Hematopoietic multipotent progenitor cell treated with erythropoietin and hydrocortisone succinate and interleukin-3 and kit ligand, for 17 days (in vitro differentiated cells): ENCODE results near the gene RHEB.

Experiments
- DNase-seq: peaks from one replicate; pipeline ENCODE4 v3.0.0-alpha.2; 2015; ENCODE audit warnings: low spot score

Gene RHEB

DNA sequence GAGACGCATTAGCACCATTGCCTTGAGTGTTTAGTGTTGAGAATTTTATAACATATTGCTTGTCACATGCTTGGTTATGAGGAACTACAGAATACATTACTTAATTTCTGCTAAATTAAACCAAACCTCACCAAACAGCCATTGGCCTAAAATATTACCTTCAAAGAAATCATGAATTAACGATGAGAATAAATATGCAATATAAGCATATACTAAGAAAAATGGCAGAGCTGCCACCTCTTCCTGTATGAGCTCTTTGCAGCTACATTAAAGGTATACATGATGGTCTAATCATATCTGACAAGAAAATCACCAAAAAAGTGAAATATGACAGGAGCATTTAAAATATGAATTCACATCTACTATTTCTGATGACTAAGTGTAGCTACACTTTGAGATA lies 5.2 kb upstream of the RHEB start:
- DNase-seq = no peak

DNA sequence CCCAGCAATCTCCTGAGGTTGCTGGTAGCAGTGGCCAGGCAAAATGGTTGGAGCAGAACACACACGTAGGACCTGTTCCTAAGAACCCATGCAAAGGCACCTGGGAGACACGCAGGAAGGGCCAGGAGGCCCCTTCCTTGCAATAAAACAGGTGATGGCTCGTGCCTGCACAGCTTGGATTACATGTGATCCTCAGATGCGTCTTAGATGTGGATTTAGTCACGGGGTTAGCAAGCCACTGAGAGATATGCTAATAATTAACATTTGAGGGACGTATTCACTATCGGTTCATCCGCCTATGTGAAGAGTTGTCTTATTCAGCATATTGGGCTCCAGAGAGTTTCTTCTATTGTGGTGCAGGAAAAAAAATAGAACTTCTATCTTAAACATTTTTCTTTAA lies 4.6 kb upstream of the RHEB start:
- DNase-seq = no peak

DNA sequence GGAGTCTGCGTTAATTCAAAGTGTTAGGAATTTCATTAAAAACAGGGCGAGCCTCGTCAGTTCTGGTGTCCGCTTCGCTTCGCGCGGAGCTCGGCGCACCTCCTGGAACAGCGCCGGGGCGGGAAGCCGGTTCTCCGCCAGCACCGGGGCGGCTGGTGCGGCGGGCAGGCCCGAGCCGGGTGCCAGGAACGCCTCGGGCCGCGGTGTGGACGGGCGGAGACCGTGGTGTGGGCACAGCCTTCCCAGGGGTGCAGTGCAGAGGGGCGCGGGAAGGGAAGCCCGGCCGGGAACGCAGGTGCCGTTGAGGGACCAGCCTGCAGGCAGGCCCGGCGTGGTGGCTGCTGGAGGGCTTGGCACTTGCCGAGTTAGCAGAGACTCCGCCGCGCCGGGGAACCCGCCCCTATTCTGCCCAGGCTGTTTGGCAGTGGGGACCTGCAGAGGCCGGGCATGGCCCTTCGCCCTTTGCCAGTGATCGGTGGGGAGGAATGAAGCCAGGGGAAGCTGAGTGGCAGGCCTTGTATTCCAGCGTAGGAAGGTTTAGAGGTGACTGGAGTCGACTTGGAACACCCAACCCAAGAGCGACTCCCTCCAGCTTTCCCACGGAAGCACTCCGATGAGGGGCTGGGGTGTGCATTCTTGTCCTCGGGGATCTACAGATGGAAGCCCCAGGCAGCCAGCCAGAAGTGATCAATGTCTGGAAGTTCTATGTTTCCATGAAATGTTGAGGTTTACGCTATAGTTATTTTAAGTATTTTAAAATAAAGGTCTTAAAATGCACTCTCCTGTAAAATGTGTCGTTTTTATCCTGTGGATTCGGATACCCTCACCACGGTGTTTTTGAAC lies 945 bp upstream of the RHEB start:
- no peak for DNase-seq

DNA sequence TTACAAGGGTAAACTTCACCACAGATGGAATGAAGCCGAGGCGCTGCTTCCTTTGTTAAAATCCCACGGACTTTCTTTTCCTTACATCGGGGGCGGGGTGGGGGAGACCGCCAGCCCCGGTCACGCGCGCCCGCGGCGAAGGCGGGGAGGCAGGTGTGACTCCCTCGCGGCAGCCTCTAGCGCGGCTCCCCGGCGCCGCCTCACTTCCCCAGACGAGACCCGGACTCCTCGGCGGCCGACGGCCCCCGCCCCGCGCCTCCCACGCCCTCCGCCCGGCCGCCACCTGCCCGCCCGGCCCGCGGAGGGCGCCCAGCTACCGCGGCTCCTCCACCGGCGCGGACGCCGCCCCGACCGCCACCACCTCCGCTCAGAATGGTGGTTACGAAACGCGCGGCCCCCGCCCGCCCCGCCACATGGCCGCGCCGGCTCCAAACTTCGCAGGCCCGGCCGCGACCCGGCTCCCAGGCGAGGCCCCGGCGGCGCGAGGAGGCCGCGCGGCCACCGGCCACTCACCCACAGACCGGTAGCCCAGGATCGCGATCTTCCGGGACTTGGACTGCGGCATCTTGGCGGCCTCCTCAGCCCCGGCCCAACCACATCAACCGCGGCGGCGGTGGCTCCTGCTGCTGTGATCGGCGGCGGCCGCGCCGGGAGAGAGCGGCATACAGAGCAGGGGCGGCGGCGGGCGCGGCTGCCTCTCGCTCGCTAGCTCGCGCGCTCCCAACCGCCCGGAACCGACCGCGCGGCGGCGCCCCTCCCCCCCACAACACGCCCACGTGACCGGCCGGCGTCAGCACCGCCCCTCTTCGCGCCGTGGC lies 539 bp downstream of the RHEB start:
- DNase-seq = peak; percentile 52

DNA sequence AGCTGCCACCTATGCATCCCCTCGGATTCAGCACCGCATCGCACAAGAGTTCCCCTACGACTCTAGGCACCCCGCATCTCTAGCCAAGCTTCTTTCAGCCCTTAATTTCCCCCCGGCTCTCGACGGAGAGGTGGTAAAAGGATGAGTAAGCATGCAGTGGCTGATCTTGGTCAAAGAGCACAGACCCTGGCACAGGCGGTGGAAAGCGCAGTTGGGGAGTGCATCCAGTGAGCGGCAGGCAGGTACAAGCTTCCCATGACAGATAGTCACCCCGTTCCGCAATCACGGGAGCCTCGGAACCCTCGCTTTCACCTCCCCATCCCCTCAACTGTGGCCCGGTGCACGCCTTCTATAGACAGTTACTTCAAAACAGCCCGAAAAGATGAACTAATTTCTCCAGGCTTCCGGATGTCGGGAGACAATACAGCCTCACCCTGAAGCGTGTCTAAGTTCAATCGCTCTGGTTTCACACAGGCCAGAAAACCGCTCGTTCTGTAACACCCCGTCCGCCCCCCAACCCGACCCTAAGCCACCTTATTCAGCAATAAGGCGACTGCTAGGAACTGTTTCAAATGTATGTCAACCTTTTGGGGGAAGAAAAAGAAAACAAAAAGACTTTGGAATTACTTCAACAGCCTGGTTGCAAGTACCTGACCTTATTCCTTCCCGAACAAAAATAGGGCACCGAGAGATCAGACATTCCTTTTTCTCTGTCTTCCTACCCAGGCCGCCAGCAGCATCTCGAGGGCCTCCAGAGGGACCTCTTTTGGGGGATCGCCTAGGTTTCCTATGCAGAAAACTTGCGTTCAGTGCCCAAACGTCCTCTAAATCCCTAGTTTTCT lies 1.4 kb downstream of the RHEB start:
- DNase-seq = peak; percentile 59

DNA sequence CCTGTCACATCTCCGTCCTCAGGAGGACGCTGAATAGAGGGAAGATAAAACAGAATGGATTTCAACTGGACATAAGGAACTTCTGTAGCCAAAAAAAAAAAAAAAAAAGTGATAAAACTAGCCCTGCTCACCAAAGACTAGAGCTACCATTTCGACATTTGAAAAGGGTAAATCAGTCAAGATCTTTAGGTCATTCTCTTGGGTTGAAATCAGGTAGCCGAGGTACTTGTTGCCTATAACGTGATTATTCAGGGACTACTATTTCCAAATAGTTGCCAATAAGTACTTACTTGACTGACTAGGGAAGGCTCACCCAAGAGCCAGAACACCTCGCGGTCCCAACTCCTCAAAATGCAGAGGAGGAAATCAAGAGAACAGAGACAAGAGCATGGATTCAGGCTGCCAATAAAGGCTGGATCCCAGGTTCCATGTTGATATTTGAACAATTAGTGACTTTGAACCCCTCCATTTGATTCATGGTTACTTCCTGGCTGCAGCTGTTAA lies 2.0 kb downstream of the RHEB start:
- no peak for DNase-seq

DNA sequence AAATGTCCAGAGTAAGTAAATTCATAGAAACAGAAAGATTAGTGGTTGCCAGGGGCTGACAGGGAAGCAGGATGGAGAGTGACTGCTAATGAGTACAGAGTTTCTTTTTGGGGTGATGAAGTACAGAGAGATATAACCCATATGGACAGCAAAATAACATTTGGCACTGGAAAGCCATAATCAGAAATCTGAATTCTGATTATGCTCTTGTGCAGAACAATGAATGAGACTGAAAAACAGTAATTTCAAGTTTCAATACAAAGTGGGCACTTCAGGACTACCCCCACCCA lies 4.5 kb downstream of the RHEB start:
- DNase-seq = no peak

DNA sequence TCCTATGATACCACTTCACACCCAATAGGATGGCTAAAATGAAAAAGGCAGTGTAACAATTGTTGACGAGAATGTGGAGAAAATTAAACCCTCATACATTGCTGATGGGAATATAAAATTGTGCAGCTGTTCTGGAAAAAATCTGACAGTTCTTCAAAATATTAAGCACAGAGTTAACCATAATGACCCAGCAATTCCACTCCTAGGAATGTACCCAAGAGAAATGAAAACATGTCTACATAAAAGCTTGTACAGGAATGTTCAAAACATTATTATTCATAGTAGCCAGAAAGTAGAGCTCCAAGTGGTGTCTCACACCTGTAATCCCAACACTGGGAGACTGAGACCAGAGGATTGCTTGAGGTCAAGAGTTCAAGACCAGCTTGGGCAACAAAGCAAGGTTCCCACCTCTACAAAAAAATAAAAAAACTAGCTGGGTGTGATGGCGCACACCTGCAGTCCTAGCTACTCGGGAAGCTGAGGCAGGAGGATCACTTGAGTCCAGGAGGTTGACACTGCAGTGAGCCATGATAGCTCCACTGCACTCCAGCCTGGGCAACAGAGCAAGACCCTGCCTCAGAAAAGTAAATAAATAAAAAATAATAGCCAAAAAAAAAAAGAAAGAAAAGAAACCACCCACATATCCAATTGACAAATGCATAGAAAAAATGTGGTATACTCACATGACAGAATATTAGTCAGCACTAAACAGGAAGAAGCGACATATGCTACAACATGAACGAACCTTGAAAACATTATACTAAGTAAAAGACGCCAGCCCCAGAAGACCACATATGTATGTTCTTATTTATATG lies 5.0 kb downstream of the RHEB start:
- no peak for DNase-seq

DNA sequence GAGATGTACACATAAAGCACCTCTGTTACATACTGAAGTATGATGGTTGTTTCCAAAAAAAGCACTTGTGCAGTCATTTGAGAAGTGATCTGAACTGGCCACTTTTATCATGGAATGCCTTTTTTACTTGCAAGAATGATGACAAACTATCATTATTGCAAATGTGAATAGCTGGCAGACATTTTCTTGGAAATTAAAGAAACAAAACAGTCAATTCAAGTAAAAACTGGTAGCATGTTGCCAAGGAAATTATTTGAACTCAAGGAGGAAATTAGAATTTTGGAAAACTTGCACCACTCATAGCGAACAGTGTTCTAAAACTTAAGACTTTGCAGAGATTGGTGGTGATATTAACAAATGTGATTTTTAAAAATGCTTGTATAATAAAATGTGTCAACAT lies 6.6 kb downstream of the RHEB start:
- DNase-seq = no peak

DNA sequence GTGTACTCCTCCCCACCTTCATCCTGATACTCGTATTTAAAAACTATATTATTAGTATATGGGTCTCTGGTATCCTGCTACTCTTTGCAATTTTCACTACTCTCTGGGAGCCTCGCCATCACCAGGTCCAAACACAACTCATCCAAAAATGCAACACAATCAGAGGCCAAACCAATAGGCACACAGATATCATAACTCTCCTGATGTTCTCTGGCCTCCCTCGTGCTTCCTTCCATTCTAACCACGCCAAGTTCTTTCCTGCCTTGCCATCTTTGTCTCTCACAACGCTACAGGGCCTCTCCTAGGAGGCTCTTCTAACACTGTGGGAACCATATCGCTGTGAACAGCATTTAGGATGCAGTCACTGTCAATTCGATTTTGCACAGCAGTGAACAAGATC lies 7.3 kb downstream of the RHEB start:
- no peak for DNase-seq

DNA sequence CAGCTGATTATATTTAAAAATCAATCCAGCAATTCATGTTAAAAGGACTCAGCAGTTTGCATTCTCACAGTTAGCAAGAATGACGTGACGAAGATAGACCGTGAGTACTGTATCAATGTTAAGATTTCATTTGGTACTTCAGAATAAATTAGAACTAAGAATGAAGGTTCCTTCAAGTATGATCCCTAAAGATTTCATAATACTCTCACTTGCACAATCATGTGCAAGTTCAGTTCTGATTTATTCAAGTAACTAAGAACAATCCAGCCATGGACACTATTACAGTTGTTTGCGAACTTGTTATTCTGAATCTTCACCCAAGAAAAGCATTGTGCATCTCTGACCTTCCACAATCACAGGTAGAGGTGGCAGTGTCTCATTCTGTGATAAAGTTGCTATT lies 7.7 kb downstream of the RHEB start:
- no peak for DNase-seq

DNA sequence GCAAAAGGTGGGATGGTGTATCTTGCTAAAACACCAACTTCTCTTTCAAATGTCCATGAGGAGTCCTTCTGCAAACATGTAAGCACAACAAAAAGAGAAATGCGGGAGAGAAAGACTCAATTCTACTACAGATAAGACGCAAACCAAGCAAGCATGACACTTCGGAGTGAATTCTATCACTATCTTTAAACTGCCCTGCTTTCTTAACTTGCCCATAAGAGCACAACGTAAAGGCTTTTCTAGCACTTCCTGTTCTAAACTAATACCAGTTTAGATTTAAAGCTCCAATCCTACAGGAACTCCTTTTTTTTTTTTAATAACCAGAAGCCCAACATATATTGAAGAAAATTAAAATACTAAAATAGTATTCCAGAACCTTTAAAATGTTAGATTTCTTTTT lies 8.4 kb downstream of the RHEB start:
- DNase-seq = no peak

DNA sequence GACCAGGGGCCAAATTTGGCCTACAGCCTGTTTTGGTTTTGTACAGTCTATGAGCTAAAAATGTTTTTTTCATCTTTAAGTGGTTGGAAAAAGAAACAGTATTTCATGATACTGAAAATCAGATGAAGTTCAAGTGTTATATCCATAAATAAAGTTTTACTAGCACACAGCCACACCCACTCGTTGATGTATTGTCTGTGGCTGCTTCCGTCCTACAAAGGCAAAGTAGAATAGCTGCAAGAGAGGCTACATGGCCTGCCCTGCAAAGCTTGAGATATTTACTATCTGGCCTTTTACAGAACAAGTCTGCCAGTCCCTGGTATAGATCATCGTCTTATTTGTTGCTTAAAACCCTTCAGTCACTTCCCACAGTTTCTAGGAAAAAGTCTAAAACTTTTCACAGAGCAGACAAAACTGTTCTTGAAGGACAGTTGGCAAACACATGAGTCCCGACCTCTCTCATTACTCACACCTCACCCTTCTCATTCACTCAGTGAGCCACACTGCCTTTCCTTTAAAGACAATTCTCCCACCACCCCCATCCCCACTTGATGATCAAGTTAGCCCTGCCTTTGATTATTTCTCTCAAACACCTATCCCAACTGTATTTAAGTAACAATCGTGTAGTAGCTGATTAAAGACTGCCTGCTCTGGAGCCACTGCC lies 9.9 kb downstream of the RHEB start:
- no peak for DNase-seq

DNA sequence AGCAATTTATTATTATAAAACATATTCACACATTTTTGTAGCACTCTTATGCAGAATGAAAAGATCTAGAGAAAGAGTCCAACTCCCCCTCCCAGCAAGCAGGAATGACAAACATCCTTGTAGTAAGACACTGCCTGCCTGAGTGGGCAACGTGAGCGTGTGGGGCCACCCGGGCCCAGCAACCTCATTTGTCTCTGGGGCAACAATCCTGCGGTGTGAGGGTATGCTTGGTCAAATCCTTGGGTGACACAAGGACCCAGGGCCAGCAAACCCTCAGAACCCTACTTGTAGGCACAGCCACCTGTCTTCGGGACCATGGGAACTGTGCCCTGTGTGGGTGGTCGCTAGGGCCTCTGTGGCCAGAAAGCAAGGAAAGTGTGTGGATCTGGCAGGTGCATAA lies 10.7 kb downstream of the RHEB start:
- DNase-seq = no peak

DNA sequence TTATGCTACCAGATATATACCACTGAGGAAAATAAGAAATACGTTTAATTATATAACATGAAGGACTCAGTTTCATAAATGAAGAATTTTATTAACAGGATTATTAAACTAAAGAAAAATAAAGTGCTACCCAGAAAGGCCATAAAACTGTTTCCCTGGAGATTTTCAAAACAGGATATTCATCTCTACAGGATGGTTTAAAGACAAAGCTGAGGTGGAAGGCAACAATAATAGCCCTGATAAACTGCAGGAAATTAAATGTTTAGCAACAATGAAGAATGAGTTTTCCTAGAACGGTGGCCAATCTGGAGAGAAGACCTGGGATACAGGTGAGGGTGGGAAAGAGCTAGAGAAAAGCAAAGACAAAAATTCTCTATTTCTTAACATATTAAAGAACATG lies 11.9 kb downstream of the RHEB start:
- DNase-seq = no peak

DNA sequence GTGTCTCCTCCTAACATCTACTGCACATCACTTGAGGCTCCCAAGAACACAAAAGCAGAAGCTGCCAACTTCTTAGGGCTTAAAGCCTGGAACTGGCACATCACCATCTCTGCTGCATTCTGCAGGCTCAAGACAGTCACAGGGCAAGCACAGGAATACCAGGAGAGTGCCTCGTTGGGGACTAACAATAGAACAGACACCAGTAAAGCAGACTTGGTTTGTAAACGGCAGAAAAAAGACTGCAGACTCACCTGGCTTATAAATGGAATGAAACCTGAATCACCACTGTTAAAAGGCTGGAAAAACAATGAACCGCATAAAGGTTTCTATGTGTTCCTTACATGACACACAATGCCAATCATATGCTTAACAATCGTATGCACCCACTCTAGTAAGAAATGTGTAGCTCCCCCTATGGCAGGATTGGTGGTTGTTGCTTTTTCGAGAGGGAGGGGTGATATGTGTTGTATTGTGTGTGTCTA lies 12.8 kb downstream of the RHEB start:
- DNase-seq = no peak

DNA sequence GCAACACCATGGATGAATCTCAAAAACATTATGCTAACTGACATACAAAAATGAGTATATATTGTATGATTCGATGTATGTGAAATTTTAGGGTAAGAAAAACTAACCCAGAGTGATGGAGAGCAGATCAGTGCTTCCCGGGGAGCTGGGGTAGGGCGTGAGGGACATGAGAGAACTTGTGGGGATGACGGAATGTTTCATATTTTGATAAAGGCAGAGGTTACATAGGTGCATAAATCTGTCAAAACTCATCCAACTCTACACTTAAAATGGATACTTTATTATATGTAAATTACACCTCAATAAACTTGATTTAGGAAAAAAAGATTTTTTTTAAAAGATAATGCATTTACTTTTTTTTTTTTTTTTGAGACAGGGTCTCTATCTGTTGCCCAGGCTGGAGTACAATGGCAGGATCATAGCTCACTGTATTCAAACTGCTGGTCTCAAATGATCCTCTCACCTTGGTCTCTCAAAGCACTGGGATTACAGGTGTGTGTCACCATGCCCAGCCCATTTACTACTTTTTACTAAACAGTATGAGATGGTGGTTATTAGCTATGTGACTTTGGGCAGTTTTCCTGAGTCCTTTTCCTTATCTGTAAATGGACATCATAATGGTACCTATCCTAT lies 13.7 kb downstream of the RHEB start:
- no peak for DNase-seq

DNA sequence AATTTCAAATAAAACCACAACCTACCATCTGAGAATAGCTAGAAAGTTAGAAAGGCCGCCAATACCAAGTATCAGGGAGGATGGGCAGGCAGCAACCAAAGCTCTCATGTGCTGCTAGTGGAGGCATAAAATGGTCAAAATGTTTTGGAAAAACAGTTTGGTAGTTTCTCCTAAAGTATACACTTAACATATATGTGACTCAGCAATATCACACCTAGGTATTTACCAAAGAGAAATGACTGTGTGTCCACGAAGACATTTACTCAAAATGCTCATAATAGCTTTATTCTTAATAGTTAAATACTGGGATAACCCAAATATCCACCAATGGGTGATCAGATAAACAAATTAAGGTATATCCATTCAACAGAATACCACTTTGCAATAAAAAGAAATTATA lies 14.3 kb downstream of the RHEB start:
- peak; percentile 21 for DNase-seq

DNA sequence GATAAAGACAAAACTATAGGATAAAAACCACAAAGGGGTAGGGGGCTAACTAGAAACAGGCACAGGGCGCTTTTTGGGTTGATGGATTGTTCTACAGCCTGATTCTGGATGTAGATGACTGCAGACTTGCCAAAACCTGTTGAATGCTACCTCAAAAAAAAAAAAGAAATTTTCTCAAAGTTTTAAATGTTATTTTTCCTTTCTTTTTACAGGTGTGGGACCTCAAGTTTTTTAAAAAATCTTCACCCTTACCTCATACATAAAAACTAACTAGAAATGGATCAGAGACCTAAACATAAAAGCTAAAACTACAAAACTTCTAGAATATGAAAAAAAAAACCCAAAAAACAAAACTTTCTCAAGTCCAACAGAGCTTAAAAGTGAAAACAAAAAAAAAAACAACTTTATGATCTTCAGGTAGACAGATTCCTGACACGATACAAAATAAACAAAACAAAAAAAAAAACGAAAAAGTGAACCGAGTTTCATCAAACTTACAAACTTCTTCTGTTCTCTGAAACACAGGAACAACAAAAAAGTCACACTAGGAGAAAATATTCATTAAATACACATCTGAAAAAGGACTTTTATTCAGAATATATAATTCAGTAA lies 14.9 kb downstream of the RHEB start:
- no peak for DNase-seq
